HG02885 (cell line): ENCODE results near the gene INTS15.

Experiments
- ATAC-seq: cut with Tn5 transposase; IDR thresholded peaks from one replicate; pipeline ENCODE4 v1.9.1; 2021; ENCODE audit warnings: mild to moderate bottlenecking; ENCODE audit not compliant: unreplicated experiment, poor library complexity

INTS15 gene

GRCh38 chr7:6654113-6654841, 64.5 kb downstream of the INTS15 start:
- no peak for ATAC-seq

- ATAC-seq = no peak
These were observed 65.2 kb downstream of the INTS15 start for GRCh38 chr7:6654842-6655610.

DNA sequence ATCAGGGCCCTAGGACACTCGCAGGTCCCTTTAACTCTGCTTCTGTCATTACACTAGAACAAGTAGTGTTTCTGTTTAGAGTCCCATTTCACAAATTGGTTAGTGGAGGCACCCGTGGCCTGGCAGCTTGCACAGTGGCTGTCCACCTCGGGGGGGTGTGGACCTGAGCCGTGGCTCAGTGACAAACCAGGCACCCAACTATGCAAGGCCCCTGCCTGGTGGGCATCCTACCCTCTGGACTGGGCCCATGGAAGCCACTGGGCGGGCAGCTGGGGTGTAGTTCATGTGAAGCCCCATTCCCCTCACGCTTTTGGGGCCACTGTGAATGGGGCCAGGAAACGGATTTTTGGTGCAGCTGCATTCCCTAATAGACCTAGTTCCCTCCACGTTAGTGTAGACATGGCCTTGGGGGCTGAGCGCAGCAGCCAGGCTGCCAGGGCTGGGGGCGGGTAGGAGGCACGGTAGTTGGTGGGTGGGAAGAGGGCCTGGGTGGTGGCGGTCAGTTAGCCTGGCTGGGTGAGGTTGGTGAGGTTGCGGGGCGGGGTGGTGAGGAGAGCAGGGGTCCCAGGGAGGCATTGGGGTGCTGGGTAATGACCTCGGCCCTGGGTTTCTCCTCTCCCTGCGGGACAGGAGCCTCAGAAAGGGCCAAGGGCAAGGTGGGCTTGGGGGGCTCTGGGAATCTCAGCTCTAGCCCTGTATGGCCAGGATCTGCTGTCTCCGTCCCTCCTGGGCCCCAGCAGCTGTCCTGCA, 66.0 kb downstream of the INTS15 start:
- no peak for ATAC-seq

DNA sequence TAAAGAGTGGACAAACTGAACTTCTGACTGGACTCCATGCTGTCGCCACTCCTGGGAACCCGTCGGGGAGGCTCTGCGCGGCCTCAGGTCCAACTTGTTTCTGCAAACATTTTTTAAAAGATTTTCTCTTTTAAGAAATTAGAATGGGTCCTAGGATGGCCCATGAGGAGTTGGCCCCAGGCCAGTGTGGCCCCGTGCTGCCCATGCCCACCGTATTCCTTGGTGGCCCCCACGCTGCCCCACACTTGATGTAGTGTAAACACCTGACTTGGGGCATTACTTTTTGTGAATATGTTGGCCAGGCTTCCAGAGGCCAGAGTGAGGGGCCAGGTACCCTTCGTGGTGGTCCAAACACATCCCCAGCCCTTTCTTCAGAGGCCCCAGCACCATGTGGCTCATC, 66.6 kb downstream of the INTS15 start:
- no peak for ATAC-seq
